CD4-positive, alpha-beta T cell treated with Interleukin-6 at 100 ng/mL for 8 hours (primary cell): ENCODE measurements around the gene EBF3.

Source experiments
- DNase-seq: peaks from one replicate; pipeline ENCODE4 v3.0.0-alpha.2; 2020; ENCODE audit warnings: mixed read lengths, low spot score

The EBF3 gene

DNA sequence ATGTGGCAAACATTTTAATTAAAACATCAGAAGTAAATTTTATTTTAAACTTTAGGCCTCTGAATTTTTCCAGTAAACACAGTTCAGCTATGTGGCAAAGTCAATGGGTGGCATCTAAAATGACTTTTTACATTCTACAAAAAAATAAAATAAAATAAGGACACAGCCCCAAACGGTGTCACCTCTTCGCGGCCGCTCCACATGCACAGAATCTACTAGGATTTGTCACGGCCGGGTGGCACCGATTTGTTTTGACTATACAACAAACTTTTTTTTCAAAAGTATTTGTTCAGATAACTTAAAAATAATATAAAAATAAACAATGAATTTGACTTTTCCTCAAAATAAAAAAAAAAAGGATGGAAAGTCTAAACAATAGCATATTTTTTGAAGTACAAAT is 127.8 kb downstream of the EBF3 start:
- no peak for DNase-seq

DNA sequence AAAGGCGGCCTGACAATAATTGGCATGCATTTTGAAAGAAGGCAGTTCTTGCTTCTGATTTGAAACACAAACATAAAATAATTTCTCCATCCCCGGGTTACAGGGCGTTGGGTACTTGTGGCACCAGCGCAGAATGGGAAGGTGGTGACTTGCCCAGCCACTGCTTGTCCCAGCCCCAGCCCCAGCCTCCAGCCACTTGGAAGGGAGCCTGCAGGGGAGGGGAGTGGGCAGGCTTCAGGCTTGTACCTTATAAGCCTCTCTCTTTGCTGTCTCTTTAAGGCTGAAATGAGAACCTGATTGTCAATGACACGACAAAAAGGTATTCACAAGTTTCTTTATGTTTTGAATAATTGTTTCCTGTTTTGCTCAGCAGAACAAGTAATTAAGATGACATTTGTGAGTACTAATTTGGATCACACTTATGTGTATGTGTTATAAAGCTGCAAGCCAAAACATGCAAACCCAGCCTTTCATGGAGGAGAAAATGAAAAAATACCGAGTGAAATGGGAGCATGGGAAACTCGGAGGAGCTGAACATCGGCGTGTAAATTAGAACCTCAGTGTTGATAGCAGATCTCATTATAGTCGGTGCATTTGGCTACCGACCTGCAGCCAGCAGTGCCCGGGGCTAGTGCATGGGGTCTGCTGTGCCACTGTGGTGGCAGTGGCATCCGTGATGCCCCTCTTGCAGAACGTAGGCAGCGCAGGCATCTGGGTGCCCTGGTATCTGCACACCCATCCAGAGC is 129.9 kb downstream of the EBF3 start:
- DNase-seq = no peak

DNA sequence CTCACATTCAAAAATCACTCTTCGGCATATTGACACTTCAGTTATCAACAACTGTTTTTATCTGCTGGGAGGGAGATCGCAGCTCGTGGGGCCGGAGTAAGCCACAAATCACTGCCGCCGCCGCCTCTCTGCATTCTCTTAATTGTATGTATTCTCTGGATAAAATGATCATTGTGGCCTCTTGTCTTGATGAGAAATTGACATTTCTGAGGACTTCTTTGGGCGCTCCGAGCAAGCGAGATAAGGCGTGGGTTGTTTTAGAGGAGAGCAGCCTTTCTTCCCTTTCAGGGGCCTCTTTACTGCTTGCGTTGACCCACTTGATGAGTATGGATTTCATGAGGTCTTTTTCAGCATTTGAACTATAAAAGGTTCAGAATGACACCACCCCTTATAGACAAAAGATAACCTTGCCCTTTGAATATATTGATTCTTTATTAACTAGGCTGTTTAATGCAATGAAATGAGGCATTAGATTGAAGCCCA is 130.6 kb downstream of the EBF3 start:
- DNase-seq = no peak

DNA sequence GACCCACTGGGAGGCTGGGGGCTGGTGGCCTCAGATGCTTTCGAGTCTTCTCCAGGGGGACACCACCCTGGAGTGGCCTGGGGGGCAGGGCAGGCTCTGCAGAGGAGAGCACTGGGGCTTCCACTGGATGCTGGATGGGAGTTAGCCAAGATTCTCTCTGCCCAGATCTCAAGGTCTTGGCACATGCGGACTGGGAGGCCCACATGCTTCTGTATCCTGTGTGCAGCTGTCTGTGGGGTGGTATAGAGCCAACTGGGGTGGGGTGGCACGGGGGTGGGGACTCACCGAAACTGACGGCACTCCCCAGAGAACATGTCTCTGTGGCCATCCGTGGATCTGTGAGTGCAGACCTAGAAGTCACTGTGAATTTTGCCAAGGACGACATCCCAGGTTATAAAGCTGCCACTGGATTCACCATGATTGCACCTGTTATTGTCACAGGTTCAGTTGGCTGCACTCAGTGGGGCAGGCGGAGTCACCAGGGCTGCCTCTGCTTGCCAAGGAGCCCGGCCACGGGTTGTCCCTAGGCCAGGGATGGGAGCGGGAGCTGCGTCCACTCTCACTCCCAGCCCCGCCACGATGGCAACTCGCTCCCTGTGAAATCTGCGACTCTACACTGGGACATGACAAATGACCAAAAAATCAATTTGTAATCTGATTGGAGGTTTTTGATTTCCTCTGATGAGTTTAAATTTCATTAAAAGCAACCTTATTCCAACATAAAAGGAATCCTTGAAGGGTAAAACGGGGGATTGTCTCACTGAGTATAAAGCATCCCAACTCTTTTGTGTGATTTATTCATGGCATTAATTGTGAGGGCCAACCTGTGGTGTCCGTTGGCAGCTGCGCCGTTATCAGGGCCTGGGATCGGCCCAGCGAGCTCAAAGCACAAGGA is 131.3 kb downstream of the EBF3 start:
- no peak for DNase-seq

DNA sequence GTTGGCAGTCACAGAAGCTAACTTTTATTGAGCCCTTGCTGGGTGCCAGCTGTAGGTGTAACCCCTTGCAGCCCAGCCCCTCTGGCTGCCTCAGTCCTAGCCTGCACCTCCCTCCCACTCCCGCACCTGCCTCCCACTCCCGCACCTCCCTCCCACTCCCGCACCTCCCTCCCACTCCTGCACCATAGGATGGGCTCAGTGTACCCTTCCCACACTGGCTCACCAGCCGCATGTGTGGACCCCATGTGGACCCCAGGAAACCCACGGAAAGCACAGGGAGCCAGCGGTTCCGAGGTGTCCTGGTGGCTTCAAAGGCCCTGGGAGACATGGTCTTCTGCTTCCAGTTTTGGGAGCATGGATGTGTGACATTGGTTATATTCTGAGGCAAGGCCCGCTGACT is 132.9 kb downstream of the EBF3 start:
- DNase-seq = no peak

DNA sequence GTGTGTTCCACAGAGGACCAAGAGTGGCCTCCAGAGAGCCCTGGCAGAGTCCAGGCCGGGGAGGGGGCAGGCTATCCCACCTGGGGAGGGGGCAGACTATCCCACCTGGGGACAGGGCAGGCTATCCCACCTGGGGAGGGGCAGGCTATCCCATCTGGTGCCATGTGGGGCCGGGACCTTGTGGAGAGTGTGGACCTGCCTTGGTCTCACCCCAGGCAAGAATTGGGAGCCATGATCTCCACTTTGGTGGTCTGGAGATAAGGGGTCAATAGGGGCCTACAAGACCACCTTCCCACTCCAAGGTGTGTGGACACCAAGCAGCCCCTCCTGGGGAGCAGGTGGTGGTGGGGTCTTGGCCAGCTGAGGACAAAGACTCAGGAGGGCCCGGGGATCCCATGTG is 138.2 kb downstream of the EBF3 start:
- DNase-seq = no peak

DNA sequence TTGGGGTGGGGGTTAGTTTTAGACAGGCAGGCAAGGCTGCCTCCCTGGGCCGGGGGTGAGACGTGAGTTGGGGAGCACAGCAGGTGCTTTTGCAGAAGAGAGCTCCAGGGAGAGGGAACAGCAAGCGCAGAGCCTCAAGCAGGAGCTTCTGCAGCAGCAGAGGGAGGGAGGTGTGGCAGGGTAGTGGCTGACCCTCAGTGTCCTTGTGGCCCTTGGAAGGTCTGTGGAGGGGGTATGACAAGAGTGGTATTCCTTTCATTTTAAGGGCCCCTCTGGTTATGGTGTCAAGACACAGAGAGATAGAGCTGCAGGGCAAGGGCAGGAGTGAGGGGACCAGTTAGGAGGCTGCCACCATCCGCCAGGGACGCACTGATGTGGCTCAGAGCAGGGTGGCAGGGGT is 138.9 kb downstream of the EBF3 start:
- DNase-seq = no peak

DNA sequence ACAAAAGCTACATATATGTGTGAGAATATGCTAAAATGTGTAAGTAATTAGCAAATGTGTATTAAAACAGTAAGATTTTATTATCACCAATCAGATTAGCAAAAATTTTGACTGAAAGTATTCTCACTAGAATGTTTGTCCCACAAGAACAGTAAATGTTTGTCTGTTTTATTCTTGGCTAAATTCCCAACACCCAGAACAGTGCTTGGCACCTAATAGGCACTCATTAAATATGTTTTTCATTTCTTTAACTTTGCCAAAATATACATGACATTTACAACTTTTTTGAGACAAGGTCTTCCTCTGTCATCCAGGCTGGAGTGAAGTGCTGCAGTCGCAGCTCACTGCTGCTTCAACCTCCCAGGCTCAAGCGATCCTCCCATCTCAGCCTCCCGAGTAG is 143.6 kb downstream of the EBF3 start:
- no peak for DNase-seq

DNA sequence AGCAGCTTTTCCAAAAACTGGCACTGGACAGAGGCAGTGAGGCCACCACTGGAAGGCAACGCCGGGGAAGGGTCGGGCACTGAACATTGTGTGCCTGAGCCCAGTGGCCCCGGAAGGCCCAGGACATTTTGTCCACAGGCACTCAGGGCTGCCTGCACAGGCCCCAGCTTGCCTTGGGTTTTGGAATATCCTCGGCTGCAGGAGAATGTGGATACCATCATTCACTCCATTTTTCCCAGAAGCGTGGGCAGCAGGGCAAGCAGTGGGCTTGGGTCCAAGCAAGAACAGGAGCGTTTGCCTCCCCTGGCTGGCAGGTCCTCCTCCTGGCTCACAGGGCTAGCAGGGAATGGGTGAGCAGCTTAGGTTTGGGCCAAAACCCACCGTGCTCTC is 147.4 kb downstream of the EBF3 start:
- no peak for DNase-seq

DNA sequence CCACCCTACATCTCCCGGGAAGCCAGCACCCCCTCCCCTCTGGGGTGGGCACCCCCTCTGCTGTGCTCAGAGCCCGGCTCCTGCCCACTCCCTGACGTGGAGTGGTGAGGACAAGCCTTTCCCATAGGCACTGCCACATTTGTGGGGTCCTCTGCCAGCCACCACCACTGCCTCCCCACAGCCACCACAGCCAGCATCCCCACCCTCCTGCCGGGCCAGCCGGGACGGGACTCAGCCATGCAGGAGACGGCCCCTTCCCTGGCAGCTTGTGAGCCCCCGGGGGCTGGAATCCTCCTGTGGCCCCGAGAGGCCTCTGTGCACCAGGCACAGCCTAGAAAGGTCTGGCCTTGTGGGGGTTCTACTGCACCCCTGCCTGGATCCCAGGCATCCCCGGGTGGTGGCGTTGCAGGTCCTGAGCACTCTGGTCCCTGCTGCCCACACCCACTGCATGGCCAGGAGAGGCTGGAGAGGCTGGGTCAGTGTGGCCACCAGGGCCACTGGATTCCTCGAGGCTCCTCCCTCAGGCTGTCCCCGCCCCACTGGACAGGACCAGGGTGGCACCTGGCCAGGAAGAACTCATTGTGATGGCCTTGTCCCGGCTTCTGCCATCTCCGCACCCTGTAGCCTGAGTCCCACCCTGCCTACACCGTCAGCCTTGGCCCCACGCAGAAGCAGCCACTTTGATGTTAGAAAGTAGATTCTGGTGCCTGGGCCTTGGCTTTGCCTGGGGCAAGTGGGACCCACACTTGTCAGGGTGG is 148.0 kb downstream of the EBF3 start:
- DNase-seq = no peak

DNA sequence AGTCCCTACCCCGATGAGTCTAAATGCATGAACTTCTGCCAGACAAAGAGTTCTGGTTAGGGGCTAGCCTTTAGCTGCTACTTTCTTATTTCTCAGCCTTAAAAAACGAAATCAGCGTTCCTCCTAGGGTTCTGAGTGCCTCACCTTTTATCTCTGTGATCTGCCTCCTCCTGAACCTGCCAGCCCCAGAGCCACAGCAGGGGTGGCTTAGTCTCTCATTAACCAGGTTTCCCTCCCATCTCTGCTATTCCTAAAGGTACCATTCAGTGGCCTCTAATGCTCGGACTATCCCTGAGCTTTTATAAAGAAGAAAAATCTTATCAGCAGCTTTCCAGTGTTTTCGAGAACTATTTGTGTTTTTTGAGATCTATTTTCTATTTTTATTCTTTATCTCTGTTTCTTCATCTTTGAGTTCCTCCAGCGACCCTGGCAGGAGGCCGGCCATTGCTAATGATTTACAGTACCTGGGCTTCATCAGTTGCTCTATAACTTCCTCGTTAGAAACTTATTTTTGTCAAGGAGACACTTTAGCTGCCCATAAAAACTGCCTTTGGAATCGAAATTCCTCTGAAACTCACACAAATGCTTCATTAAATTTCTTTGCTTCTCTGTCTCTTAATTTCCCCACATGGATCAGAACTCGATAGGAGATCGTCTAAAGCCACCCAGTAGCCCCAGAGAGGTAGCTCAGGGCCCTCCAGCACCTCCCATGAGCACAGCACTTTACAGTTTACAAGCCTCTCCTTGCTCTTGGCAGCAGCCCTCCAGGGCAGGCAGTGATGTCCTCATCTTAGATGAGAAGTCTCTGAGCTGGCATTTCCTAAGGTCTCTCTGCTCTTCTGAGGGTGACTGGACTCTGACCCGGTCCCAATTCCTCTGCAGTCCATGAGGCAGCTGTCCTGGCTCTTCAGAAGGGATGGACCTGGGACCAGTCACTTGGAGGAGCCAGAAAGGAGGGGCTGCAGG is 149.1 kb downstream of the EBF3 start:
- no peak for DNase-seq

DNA sequence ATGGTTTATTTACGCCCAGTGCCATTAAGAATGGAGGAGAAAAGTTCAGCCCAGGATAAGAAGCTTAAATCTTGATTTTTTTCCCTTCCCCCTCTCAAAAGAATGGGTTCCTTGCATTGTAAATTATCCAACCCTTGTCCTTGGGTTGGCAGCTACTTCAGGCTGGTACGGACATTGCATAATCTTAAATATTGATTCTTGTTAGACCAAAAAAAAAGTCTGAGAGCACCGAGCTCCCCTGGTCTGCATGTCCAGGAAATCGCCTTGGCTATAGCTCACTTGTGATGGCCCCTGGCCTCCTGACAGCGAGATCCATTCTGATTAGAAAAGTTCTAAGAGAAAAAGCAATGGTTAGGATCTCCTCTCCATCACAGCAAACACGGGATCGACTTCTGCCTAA is 151.7 kb downstream of the EBF3 start:
- DNase-seq = no peak

DNA sequence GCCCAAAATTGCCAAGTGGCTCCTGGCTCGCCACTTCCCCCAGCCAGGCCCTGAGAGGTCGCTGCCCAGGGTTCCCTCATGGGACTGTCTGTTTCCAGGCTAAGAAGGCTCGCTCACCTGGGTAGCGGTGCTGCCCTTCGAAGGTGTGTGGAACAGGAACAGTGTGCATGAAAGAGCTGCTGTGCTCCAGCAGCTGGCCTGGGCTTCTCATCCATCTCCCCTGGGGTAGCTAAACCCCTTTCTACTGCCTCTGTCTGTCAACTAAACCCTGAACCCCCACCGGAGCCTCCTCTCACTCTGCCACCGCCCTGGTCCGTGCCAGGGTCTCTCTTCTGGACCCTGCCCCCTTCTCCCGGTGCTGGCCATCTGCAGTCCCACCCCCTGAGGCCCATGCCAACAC is 152.9 kb downstream of the EBF3 start:
- no peak for DNase-seq

DNA sequence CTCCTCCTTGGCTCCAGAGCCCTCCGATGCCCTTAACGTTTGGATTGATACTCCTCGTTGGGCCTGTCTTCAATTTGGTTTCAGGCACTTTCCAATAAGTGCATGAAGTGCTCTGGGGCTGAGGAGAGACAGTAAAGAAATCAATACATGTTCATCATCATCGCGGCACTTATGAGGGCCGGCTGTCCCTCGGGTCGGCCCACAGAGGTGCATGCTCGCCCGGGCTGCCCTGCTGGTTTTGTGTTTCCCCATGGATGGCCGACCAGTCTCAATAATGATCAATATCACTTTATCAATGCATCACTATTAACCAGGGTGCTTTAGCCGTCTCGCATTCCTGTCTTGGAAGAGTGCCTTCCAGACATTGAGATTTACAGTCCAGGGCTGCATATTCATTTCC is 154.2 kb downstream of the EBF3 start:
- no peak for DNase-seq

DNA sequence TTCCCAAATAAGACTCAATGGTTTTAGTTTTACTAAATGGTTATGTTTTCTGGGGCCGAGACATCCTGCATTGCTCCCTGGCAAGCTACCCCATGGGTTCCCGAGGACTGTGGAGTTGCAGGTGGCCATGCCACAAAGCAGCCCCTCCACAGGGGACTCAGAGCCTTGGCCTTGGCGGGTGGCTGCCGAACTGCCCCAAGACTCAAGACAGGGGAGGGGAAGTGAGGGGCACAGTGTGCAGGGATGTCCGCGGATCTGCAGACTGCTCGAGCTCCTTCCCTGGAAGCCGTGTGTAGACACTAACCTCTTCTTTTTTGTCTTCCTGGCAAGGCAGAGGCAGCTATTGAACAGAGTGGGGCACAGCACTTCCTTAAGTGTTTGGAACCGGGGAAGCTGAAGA is 154.6 kb downstream of the EBF3 start:
- no peak for DNase-seq

DNA sequence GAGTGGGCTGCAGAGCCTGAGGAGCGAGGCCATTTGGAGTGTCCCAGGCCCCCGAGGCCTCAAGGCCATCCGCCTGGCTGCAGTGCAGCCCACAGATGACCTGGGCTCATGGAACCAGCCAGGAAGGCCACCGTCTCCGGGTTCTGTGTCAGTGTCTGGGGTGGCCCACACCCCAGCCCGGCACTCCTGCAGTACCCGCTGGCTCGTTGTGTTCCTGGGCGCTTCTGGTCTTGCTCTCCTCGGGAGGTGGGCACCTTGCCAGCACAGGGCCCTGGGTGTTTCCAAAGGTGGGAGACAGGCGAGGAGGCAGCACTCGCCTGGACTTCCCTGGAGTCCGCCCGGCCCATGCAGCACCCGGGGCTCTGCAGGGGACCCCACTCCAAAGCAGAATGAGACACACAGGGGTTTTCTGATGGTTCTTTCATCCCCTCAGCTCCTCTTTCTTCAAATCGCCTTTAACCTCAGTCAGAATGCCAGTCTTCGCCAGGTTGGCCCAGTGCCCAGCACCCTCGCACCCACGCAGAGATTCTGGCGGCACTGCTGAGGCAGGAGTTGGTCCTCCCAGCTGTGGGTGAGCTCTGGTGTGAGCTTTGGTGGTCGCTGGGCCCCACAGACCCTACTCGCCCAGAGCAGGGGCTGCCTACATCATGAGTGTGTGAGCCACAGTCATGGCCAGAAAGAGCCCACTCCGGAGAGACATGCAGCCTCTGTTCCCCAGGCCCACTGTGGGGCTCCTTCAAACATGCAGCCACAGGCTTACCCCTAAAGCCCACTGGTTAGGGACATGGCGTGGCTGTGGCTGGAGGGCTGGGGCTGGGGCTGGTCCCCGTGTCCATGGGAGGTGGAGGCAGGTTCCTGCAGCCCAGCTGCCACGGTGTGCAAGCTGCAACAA is 155.7 kb downstream of the EBF3 start:
- DNase-seq = no peak

DNA sequence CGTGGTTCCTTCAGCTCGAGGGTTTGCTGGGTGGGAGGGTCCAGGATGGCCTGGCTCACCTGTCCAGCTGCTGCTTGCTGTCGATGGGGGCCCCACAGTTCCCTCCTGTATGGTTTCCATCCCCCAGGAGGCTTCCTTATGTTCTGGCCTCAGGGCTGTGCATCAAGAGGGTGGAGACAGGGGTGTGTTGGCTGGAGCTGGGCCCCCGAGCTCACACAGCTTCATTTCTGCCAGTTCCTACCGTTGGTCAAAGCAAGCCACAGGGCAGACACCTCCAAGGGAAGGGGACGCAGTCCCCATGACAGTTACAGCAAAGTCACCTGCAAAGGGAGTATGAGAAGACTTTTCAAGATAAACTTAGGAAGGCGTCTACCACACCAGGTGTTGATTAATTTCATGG is 156.9 kb downstream of the EBF3 start:
- DNase-seq = no peak

DNA sequence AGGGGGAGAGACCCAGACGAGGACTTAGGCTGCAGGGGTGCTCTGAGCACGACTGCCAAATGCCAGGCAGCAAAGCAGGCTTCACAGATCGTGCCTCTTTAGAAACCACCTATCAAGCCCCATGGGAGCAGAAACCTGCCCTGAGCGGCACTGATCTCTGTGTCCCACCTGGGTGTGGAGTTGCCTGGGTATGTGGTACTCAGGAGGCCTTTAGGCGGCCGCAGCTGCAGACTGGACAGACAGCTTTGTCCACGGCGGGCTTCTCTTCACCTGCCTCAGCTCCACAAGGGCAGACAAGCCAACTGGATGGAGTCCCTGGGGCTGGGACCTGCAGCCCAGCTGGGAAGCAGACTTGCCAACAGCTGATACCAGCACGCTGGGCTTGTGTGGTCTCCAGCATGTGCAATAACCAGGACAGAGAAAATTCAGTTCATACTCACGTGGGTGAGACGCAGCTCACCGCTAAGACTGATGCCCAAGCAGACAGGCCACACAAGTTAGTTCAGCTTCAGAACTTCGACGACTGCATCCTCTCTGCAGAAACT is 163.2 kb downstream of the EBF3 start:
- DNase-seq = no peak

DNA sequence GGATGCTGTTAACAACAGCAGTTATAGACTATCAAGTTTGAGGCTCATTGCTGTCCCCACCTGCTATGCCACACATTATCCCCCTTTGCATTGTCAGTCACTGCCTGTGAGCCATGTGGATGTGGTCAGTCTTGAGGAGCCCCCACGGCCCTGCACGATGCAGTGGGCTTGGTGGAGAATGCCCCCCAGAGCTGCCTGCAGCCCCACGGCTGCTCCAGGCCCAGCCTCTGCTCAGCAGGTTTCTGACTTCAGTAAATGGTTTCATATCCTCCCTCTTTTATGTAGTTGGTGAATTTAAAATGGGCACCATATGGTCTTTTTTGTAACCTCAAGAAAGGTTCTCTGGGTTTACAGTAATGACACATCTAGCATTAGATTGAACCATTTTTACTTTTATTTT is 164.1 kb downstream of the EBF3 start:
- DNase-seq = no peak
